ENCODE results near the gene DCTN3.

Gene DCTN3

GRCh38 chr9:34578241-34579103, 41.8 kb downstream of the DCTN3 start:
- peaks cover 27% of the 10 kb centered on the region for H3K27me3 ChIP-seq (ENCODE audit: control insufficient read depth, insufficient read depth, low read length)
- no peaks in the 10 kb centered on the region for H3K9me3 ChIP-seq (ENCODE audit: control insufficient read depth, insufficient read depth, low read length)
- peaks cover 12% of the 10 kb centered on the region for H3K4me1 ChIP-seq (ENCODE audit: control insufficient read depth, insufficient read depth, low read length)
- no CpG with 5 or more reads among the region's 28 CpGs for WGBS (ENCODE audit: insufficient coverage, insufficient read length)
- peak overlapping the region; percentile 34; the same call in 1 of the 2 replicates for H3K4me3 ChIP-seq (ENCODE audit: low read length)
- H3K36me3 ChIP-seq (ENCODE audit: control insufficient read depth, insufficient read depth, low read length), result no peaks in the 10 kb centered on the region
- no peak for DNase-seq (ENCODE audit: low read depth, low spot score)
- no peak overlapping the region for H3K27ac ChIP-seq (ENCODE audit: low read length)

GRCh38 chr9:34577400-34578240, 42.7 kb downstream of the DCTN3 start:
- H3K9me3 ChIP-seq (ENCODE audit: control insufficient read depth, insufficient read depth, low read length), result no peaks in the 10 kb centered on the region
- H3K36me3 ChIP-seq (ENCODE audit: control insufficient read depth, insufficient read depth, low read length), result no peaks in the 10 kb centered on the region
- WGBS (ENCODE audit: insufficient coverage, insufficient read length), result no CpG with 5 or more reads among the region's 62 CpGs
- H3K27me3 ChIP-seq (ENCODE audit: control insufficient read depth, insufficient read depth, low read length), result peaks cover 27% of the 10 kb centered on the region
- no peak for DNase-seq (ENCODE audit: low read depth, low spot score)
- H3K4me3 ChIP-seq (ENCODE audit: low read length), result peak overlapping the region; percentile 34; the same call in 1 of the 2 replicates
- H3K27ac ChIP-seq (ENCODE audit: low read length), result no peak overlapping the region
- peaks cover 12% of the 10 kb centered on the region for H3K4me1 ChIP-seq (ENCODE audit: control insufficient read depth, insufficient read depth, low read length)

- WGBS (ENCODE audit: insufficient coverage, insufficient read length), result no CpG with 5 or more reads among the region's 14 CpGs
- H3K4me3 ChIP-seq (ENCODE audit: low read length), result no peak overlapping the region
- H3K4me1 ChIP-seq (ENCODE audit: control insufficient read depth, insufficient read depth, low read length), result peaks cover 12% of the 10 kb centered on the region
- no peak for DNase-seq (ENCODE audit: low read depth, low spot score)
- no peaks in the 10 kb centered on the region for H3K9me3 ChIP-seq (ENCODE audit: control insufficient read depth, insufficient read depth, low read length)
- no peaks in the 10 kb centered on the region for H3K36me3 ChIP-seq (ENCODE audit: control insufficient read depth, insufficient read depth, low read length)
- peaks cover 27% of the 10 kb centered on the region for H3K27me3 ChIP-seq (ENCODE audit: control insufficient read depth, insufficient read depth, low read length)
- no peak overlapping the region for H3K27ac ChIP-seq (ENCODE audit: low read length)
Measured at GRCh38 chr9:34576597-34577399, 43.5 kb downstream of the DCTN3 start.

GRCh38 chr9:34575862-34576596, 44.3 kb downstream of the DCTN3 start:
- no peaks in the 10 kb centered on the region for H3K9me3 ChIP-seq (ENCODE audit: control insufficient read depth, insufficient read depth, low read length)
- no peak overlapping the region for H3K4me3 ChIP-seq (ENCODE audit: low read length)
- WGBS (ENCODE audit: insufficient coverage, insufficient read length), result no CpG with 5 or more reads among the region's 21 CpGs
- no peaks in the 10 kb centered on the region for H3K36me3 ChIP-seq (ENCODE audit: control insufficient read depth, insufficient read depth, low read length)
- no peak for DNase-seq (ENCODE audit: low read depth, low spot score)
- no peak overlapping the region for H3K27ac ChIP-seq (ENCODE audit: low read length)
- peaks cover 12% of the 10 kb centered on the region for H3K4me1 ChIP-seq (ENCODE audit: control insufficient read depth, insufficient read depth, low read length)
- H3K27me3 ChIP-seq (ENCODE audit: control insufficient read depth, insufficient read depth, low read length), result peaks cover 27% of the 10 kb centered on the region

- Histone ChIP-seq H3K4me1 (ENCODE audit: control insufficient read depth, insufficient read depth, low read length) (peaks cover 12% of the 10 kb centered on the region), H3K9me3 (ENCODE audit: control insufficient read depth, insufficient read depth, low read length) (no peaks in the 10 kb centered on the region), H3K27me3 (ENCODE audit: control insufficient read depth, insufficient read depth, low read length) (peaks cover 24% of the 10 kb centered on the region), H3K27ac (ENCODE audit: low read length) (no peak overlapping the region), H3K4me3 (ENCODE audit: low read length) (no peak overlapping the region), H3K36me3 (ENCODE audit: control insufficient read depth, insufficient read depth, low read length) (no peaks in the 10 kb centered on the region)
- no CpG with 5 or more reads among the region's 8 CpGs for WGBS (ENCODE audit: insufficient coverage, insufficient read length)
- DNase-seq (ENCODE audit: low read depth, low spot score), result no peak
Measured at GRCh38 chr9:34575241-34575640, 45.1 kb downstream of the DCTN3 start.

- H3K4me1 ChIP-seq (ENCODE audit: control insufficient read depth, insufficient read depth, low read length), result peaks cover 12% of the 10 kb centered on the region
Measured at GRCh38 chr9:34574571-34574970, 45.7 kb downstream of the DCTN3 start.

GRCh38 chr9:34573599-34574325, 46.5 kb downstream of the DCTN3 start:
- Histone ChIP-seq H3K9me3 (ENCODE audit: control insufficient read depth, insufficient read depth, low read length) (no peaks in the 10 kb centered on the region), H3K4me1 (ENCODE audit: control insufficient read depth, insufficient read depth, low read length) (peaks cover 13% of the 10 kb centered on the region), H3K27me3 (ENCODE audit: control insufficient read depth, insufficient read depth, low read length) (peaks cover 13% of the 10 kb centered on the region), H3K4me3 (ENCODE audit: low read length) (no peak overlapping the region), H3K27ac (ENCODE audit: low read length) (no peak overlapping the region), H3K36me3 (ENCODE audit: control insufficient read depth, insufficient read depth, low read length) (no peaks in the 10 kb centered on the region)
- WGBS (ENCODE audit: insufficient coverage, insufficient read length), result no CpG with 5 or more reads among the region's 17 CpGs
- no peak for DNase-seq (ENCODE audit: low read depth, low spot score)

More at GRCh38 chr9:34574571-34574970, 45.7 kb downstream of the DCTN3 start:
- DNase-seq (ENCODE audit: low read depth, low spot score), result no peak
- Histone ChIP-seq H3K36me3 (ENCODE audit: control insufficient read depth, insufficient read depth, low read length) (no peaks in the 10 kb centered on the region), H3K4me3 (ENCODE audit: low read length) (no peak overlapping the region), H3K9me3 (ENCODE audit: control insufficient read depth, insufficient read depth, low read length) (no peaks in the 10 kb centered on the region), H3K27ac (ENCODE audit: low read length) (no peak overlapping the region), H3K27me3 (ENCODE audit: control insufficient read depth, insufficient read depth, low read length) (peaks cover 20% of the 10 kb centered on the region)
- WGBS (ENCODE audit: insufficient coverage, insufficient read length), result no CpG with 5 or more reads among the region's 12 CpGs

GRCh38 chr9:34572628-34573027, 47.7 kb downstream of the DCTN3 start:
- peaks cover 19% of the 10 kb centered on the region for H3K4me1 ChIP-seq (ENCODE audit: control insufficient read depth, insufficient read depth, low read length)
- no peaks in the 10 kb centered on the region for H3K36me3 ChIP-seq (ENCODE audit: control insufficient read depth, insufficient read depth, low read length)
- no peak for DNase-seq (ENCODE audit: low read depth, low spot score)
- no peaks in the 10 kb centered on the region for H3K9me3 ChIP-seq (ENCODE audit: control insufficient read depth, insufficient read depth, low read length)
- H3K27me3 ChIP-seq (ENCODE audit: control insufficient read depth, insufficient read depth, low read length), result peaks cover 7% of the 10 kb centered on the region; the same call in 1 of the 2 replicates
- WGBS (ENCODE audit: insufficient coverage, insufficient read length), result no CpG with 5 or more reads among the region's 6 CpGs
- H3K27ac ChIP-seq (ENCODE audit: low read length), result no peak overlapping the region
- H3K4me3 ChIP-seq (ENCODE audit: low read length), result no peak overlapping the region

GRCh38 chr9:34572092-34572491, 48.2 kb downstream of the DCTN3 start:
- Histone ChIP-seq H3K9me3 (ENCODE audit: control insufficient read depth, insufficient read depth, low read length) (no peaks in the 10 kb centered on the region), H3K27ac (ENCODE audit: low read length) (no peak overlapping the region), H3K4me3 (ENCODE audit: low read length) (no peak overlapping the region), H3K36me3 (ENCODE audit: control insufficient read depth, insufficient read depth, low read length) (no peaks in the 10 kb centered on the region), H3K27me3 (ENCODE audit: control insufficient read depth, insufficient read depth, low read length) (peaks cover 3% of the 10 kb centered on the region; the same call in 1 of the 2 replicates), H3K4me1 (ENCODE audit: control insufficient read depth, insufficient read depth, low read length) (peaks cover 17% of the 10 kb centered on the region)
- no peak for DNase-seq (ENCODE audit: low read depth, low spot score)
